IMR-90 (cell line): ENCODE results near the gene HEBP1. TPM values are rescaled to one million over a fixed set of nuclear protein-coding genes. Genes with fewer than 3 reads are reported as not detected.

ENCODE experiments used
- ATAC-seq: fragments of 200-7000 bp; cut with Tn5 transposase; 2 replicates; pipeline ENCODE4 v1.9.1; 2020; ENCODE audit warnings: low read depth, mild to moderate bottlenecking, moderate library complexity
- BruUV-seq: library from RNA; stranded (reverse); fragments of 400-500 nt; replicated peaks from 2 replicates; lab custom pipeline; 2021; lab: Mats Ljungman, UMichigan
- CTCF ChIA-PET: fragments of 300-600 bp; formaldehyde crosslinking; extraction: SDS; loops from one replicate; lab custom pipeline; 2021; ENCODE audit warnings: antibody characterized with exemption; lab: Yijun Ruan, JAX
- POLR2A ChIA-PET: fragments of 300-600 bp; sonication (Branson Sonifier 250); formaldehyde crosslinking; loops from one replicate; lab custom pipeline; 2022; ENCODE audit warnings: antibody characterized with exemption; ENCODE audit not compliant: unreplicated experiment; lab: Charles Lee
- DNase-seq: peaks from one replicate; pipeline ENCODE4 v3.0.0; 2013
- H2AFZ ChIP-seq: replicated peaks from 2 replicates; pipeline ENCODE3; 2013; ENCODE audit warnings: low read length, mild to moderate bottlenecking; ENCODE audit not compliant: poor library complexity
- H2AK5ac ChIP-seq: 2 replicates; pipeline ENCODE4 v1.6.1; 2013; ENCODE audit warnings: low read depth, low read length, inconsistent platforms
- H2AK9ac ChIP-seq: replicated peaks from 2 replicates; pipeline ENCODE3; 2013; ENCODE audit warnings: mild to moderate bottlenecking, low read depth, low read length, moderate library complexity; ENCODE audit not compliant: poor library complexity
- H2BK120ac ChIP-seq: 2 replicates; pipeline ENCODE4 v1.6.1; 2013; ENCODE audit warnings: low read depth, low read length, inconsistent platforms
- H2BK15ac ChIP-seq: 3 replicates; pipeline ENCODE4 v1.6.1; 2013; ENCODE audit warnings: low read depth, low read length, inconsistent platforms
- H2BK20ac ChIP-seq: 2 replicates; pipeline ENCODE4 v1.6.1; 2013; ENCODE audit warnings: low read depth, mild to moderate bottlenecking, inconsistent platforms, low read length, moderate library complexity
- H2BK5ac ChIP-seq: 2 replicates; pipeline ENCODE4 v1.6.1; 2013; ENCODE audit warnings: mild to moderate bottlenecking, low read depth, low read length, inconsistent platforms; ENCODE audit not compliant: poor library complexity, severe bottlenecking
- H3K14ac ChIP-seq: replicated peaks from 2 replicates; pipeline ENCODE4 v1.6.1; 2013; ENCODE audit warnings: low read depth, low read length, inconsistent platforms
- H3K18ac ChIP-seq: 2 replicates; pipeline ENCODE4 v1.6.1; 2013; ENCODE audit warnings: low read depth, low read length, control low read depth
- H3K23ac ChIP-seq: 2 replicates; pipeline ENCODE4 v1.6.1; 2013; ENCODE audit warnings: low read depth, low read length, inconsistent platforms
- H3K27ac ChIP-seq: 2 replicates; pipeline ENCODE4 v1.5.1; 2013; ENCODE audit warnings: mild to moderate bottlenecking, control low read depth, low read length; ENCODE audit not compliant: insufficient read depth
- H3K27me3 ChIP-seq: 2 replicates; pipeline ENCODE4 v1.6.1; 2013; ENCODE audit warnings: low read length; ENCODE audit not compliant: control insufficient read depth, insufficient read depth
- H3K36me3 ChIP-seq: 2 replicates; pipeline ENCODE4 v1.6.1; 2013; ENCODE audit warnings: low read length, mixed read lengths; ENCODE audit not compliant: control insufficient read depth, insufficient read depth
- H3K4ac ChIP-seq: 2 replicates; pipeline ENCODE4 v1.6.1; 2013; ENCODE audit warnings: low read depth, low read length, inconsistent platforms
- H3K4me1 ChIP-seq: 2 replicates; pipeline ENCODE4 v1.6.1; 2013; ENCODE audit warnings: low read length, mixed read lengths; ENCODE audit not compliant: control insufficient read depth, insufficient read depth
- H3K4me2 ChIP-seq: 2 replicates; pipeline ENCODE4 v1.6.1; 2013; ENCODE audit warnings: low read depth, mild to moderate bottlenecking, control low read depth, low read length, moderate library complexity
- H3K4me3 ChIP-seq: 2 replicates; pipeline ENCODE4 v1.5.1; 2013; ENCODE audit warnings: low read depth, mild to moderate bottlenecking, control low read depth, low read length, moderate library complexity; ENCODE audit not compliant: insufficient read depth
- H3K56ac ChIP-seq: 2 replicates; pipeline ENCODE4 v1.6.1; 2013; ENCODE audit warnings: low read length, inconsistent platforms; ENCODE audit not compliant: insufficient read depth; ENCODE audit errors: extremely low read depth
- H3K79me1 ChIP-seq, 2 experiments: 2 replicates each; pipeline ENCODE4 v1.6.1; 2013; ENCODE audit warnings: low read length in 2 of 2, inconsistent platforms in 1 of 2, low read depth in 1 of 2
- H3K9ac ChIP-seq: 2 replicates; pipeline ENCODE4 v1.6.1; 2013; ENCODE audit warnings: low read depth, low read length, control low read depth
- H3K9me1 ChIP-seq: 2 replicates; pipeline ENCODE4 v1.6.1; 2013; ENCODE audit warnings: low read length, inconsistent platforms; ENCODE audit not compliant: insufficient read depth
- H3K9me3 ChIP-seq: 2 replicates; pipeline ENCODE4 v1.6.1; 2013; ENCODE audit warnings: low read length; ENCODE audit not compliant: control insufficient read depth, insufficient read depth
- H4K20me1 ChIP-seq: 2 replicates; pipeline ENCODE4 v1.6.1; 2013; ENCODE audit warnings: low read length, inconsistent platforms; ENCODE audit not compliant: insufficient read depth
- H4K5ac ChIP-seq: 2 replicates; pipeline ENCODE4 v1.6.1; 2013; ENCODE audit warnings: mild to moderate bottlenecking, low read depth, low read length, control low read depth
- H4K8ac ChIP-seq, 2 experiments: 2 replicates each; pipeline ENCODE4 v1.6.1; 2013; ENCODE audit warnings: low read depth in 2 of 2, low read length in 2 of 2, control low read depth in 1 of 2, inconsistent platforms in 1 of 2
- H4K91ac ChIP-seq: 2 replicates; pipeline ENCODE4 v1.6.1; 2013; ENCODE audit warnings: low read depth, low read length, inconsistent platforms; ENCODE audit not compliant: insufficient read depth
- BHLHE40 ChIP-seq: fragments of 150-350 bp; IDR thresholded peaks from 2 replicates; pipeline ENCODE4 v1.6.1; 2016; ENCODE audit warnings: mild to moderate bottlenecking, low read depth, low read length
- CEBPB ChIP-seq: IDR thresholded peaks from 2 replicates; pipeline ENCODE4 v1.6.1; 2012; ENCODE audit warnings: low read depth, low read length, improper control_type of control experiment
- CHD1 ChIP-seq: IDR thresholded peaks from 2 replicates; pipeline ENCODE4 v1.6.1; 2012; ENCODE audit warnings: low read depth, low read length, improper control_type of control experiment
- CTCF ChIP-seq: conservative IDR thresholded peaks from 2 replicates; pipeline ENCODE4 v1.5.1; 2012; ENCODE audit warnings: mild to moderate bottlenecking, low read depth, low read length, improper control_type of control experiment
- FOS ChIP-seq: fragments of 150-350 bp; IDR thresholded peaks from 2 replicates; pipeline ENCODE4 v1.6.1; 2016; ENCODE audit warnings: low read depth, low read length
- MAFK ChIP-seq: IDR thresholded peaks from 2 replicates; pipeline ENCODE4 v1.6.1; 2012; ENCODE audit warnings: low read depth, low read length, improper control_type of control experiment
- MAZ ChIP-seq: IDR thresholded peaks from 2 replicates; pipeline ENCODE4 v1.6.1; 2012; ENCODE audit warnings: low read depth, mild to moderate bottlenecking, low read length, improper control_type of control experiment, moderate library complexity, borderline replicate concordance
- MXI1 ChIP-seq: IDR thresholded peaks from 2 replicates; pipeline ENCODE4 v1.6.1; 2012; ENCODE audit warnings: low read depth, mild to moderate bottlenecking, low read length, moderate library complexity, borderline replicate concordance
- NFE2L2 ChIP-seq: fragments of 150-350 bp; IDR thresholded peaks from 2 replicates; pipeline ENCODE4 v1.6.1; 2016; ENCODE audit warnings: low read depth, mild to moderate bottlenecking, low read length
- POLR2A ChIP-seq: IDR thresholded peaks from 2 replicates; pipeline ENCODE4 v1.6.1; 2012; ENCODE audit warnings: mild to moderate bottlenecking, low read depth, low read length
- RAD21 ChIP-seq: IDR thresholded peaks from 2 replicates; pipeline ENCODE4 v1.6.1; 2012; ENCODE audit warnings: low read length, improper control_type of control experiment
- RCOR1 ChIP-seq: IDR thresholded peaks from 2 replicates; pipeline ENCODE4 v1.6.1; 2012; ENCODE audit warnings: mild to moderate bottlenecking, low read length, improper control_type of control experiment; ENCODE audit not compliant: insufficient replicate concordance
- RFX5 ChIP-seq: IDR thresholded peaks from 2 replicates; pipeline ENCODE4 v1.8.0; 2012; ENCODE audit warnings: low read depth, mild to moderate bottlenecking, low read length, moderate library complexity
- SMC3 ChIP-seq: fragments of 150-350 bp; IDR thresholded peaks from 2 replicates; pipeline ENCODE4 v1.6.1; 2016; ENCODE audit warnings: low read depth, mild to moderate bottlenecking, antibody characterized with exemption, low read length, moderate library complexity
- USF2 ChIP-seq: fragments of 150-350 bp; IDR thresholded peaks from 2 replicates; pipeline ENCODE4 v1.6.1; 2017; ENCODE audit warnings: mild to moderate bottlenecking, antibody characterized with exemption, low read length, low read depth
- WGBS, 2 experiments: methylation state at CpG; one replicate each; pipeline versions ENCODE4 v1.1.5 to v1.1.7; 2013; ENCODE audit warnings: missing lambda C conversion rate in 2 of 2; ENCODE audit not compliant: insufficient read length in 1 of 2; ENCODE audit errors: extremely low coverage in 2 of 2; 5-methylcytosine and 5-hydroxymethylcytosine counted together
- dilution Hi-C: fragments of 300-500 bp; cut with HindIII; formaldehyde crosslinking; loops from one replicate; pipeline ENCODE4 v1.14.3; 2018; ENCODE audit warnings: low sequenced_read_pairs; ENCODE audit not compliant: unreplicated experiment
- in situ Hi-C: fragments of 300-500 bp; cut with MboI; formaldehyde crosslinking; loops from 3 replicates; pipeline ENCODE4 v1.14.3; 2019; ENCODE audit warnings: low sequenced_read_pairs, inconsistent platforms, mixed read lengths
- intact Hi-C: fragments of 100-400 bp; cut with micrococcal nuclease; formaldehyde crosslinking; loops from 2 replicates; pipeline ENCODE4 v1.10.0; 2022
- polyA plus RNA-seq, 3 experiments: library from polyadenylated mRNA; depleted of rRNA; stranded (reverse); fragments of >200 nt; gene quantifications; 2 replicates each; pipeline ENCODE4 v1.2.3, GENCODE V29; 2012; ENCODE audit warnings: low replicate concordance in 1 of 3
- total RNA-seq: library from RNA; depleted of rRNA; stranded (reverse); fragments of >200 nt; gene quantifications from 2 replicates; pipeline ENCODE4 v1.2.3, GENCODE V29; 2012
- TF ChIP-seq, protein P1 (sequence below): fragments of 150-350 bp; IDR thresholded peaks from 2 replicates; pipeline ENCODE4 v1.6.1; 2016; ENCODE audit warnings: low read depth, mild to moderate bottlenecking, low read length, moderate library complexity, borderline replicate concordance

HEBP1 gene
- total and polyA plus RNA-seq, 2 of the 4 experiments (the other 2 are of a cell fraction), result 18.8 to 49.2 TPM

DNA sequence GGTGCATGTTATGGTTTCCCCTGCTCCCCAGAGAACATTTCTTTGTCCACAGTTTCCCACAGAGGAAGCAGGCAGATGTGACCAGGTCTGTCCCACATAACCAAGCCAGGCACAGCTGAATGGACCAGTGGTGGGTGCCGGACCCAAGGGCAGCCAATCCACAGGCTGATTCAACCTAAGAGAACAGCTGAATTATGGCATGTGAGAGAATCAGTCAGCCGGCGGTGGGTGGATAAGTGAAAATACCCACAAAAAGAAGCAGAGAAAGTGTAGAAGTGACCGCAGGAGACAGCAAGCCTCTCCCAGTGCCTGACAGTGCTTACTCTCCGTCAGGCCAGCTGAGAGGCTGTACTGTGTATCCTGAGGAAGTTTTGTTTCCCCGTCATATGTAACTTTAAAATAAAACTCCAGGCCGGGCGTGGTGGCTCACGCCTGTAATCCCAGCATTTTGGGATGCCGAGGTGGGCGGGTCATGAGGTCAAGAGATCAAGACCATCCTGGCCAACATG lies 63.0 kb downstream of the HEBP1 start:
- H2BK5ac ChIP-seq, result no peak overlapping the region
- in situ Hi-C loops, result no loop called here
- no peak overlapping the region for H3K27ac ChIP-seq
- H3K36me3 ChIP-seq, result no peaks in the 10 kb centered on the region
- H2BK15ac ChIP-seq, result no peak overlapping the region
- no peak overlapping the region for H3K18ac ChIP-seq
- ChIA-PET POLR2A (no interaction called here), CTCF (no interaction called here)
- H3K4me3 ChIP-seq, result no peak overlapping the region
- dilution Hi-C loops, result no loop called here
- H3K56ac ChIP-seq, result no peak overlapping the region
- BruUV-seq, result no TSS peak
- no peaks in the 10 kb centered on the region for H3K27me3 ChIP-seq
- H3K14ac ChIP-seq, result no peak overlapping the region
- H4K5ac ChIP-seq, result no peak overlapping the region
- H3K23ac ChIP-seq, result no peak overlapping the region
- no peak overlapping the region for H4K91ac ChIP-seq
- ATAC-seq (no peak), DNase-seq (no peak)
- no peak overlapping the region for H3K9ac ChIP-seq
- H4K8ac ChIP-seq, result no peak overlapping the region
- intact Hi-C loops, result no loop called here
- H2AK9ac ChIP-seq, result no peak overlapping the region
- H3K4ac ChIP-seq, result no peak overlapping the region
- H3K79me1 ChIP-seq, result no peaks in the 10 kb centered on the region; a peak in 2 of 4 replicates
- no peak overlapping the region for H2BK120ac ChIP-seq
- H2BK20ac ChIP-seq, result no peak overlapping the region
- WGBS, 2 experiments, result 100% methylated on average over 1 of the region's 11 CpGs; no CpG with 5 or more reads in 1 of the 2 experiments
- TF ChIP-seq NFE2L2 (no peak), CHD1 (no peak), MAFK (no peak), RAD21 (no peak), MXI1 (no peak), POLR2A (no peak), SMC3 (no peak), BHLHE40 (no peak), CTCF (no peak), USF2 (no peak), FOS (no peak), CEBPB (no peak), MAZ (no peak), RCOR1 (no peak), RFX5 (no peak)
- TF ChIP-seq, protein P1, sequence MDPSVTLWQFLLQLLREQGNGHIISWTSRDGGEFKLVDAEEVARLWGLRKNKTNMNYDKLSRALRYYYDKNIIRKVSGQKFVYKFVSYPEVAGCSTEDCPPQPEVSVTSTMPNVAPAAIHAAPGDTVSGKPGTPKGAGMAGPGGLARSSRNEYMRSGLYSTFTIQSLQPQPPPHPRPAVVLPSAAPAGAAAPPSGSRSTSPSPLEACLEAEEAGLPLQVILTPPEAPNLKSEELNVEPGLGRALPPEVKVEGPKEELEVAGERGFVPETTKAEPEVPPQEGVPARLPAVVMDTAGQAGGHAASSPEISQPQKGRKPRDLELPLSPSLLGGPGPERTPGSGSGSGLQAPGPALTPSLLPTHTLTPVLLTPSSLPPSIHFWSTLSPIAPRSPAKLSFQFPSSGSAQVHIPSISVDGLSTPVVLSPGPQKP, result no peak
- H3K4me1 ChIP-seq, result peaks cover 2% of the 10 kb centered on the region; the same call in 1 of the 2 replicates
- no peak overlapping the region for H2AK5ac ChIP-seq
- H3K4me2 ChIP-seq, result no peak overlapping the region
- H2AFZ ChIP-seq, result no peak overlapping the region
- H4K20me1 ChIP-seq, result no peaks in the 10 kb centered on the region
- H3K9me3 ChIP-seq, result no peaks in the 10 kb centered on the region
- no peaks in the 10 kb centered on the region for H3K9me1 ChIP-seq
